GM12878 (cell line): ENCODE data around the gene DIAPH2. TPM values are rescaled to one million over a fixed set of nuclear protein-coding genes. Genes with fewer than 3 reads are reported as not detected.

Source experiments
- ATAC-seq: fragments of 200-7000 bp; cut with Tn5 transposase; 3 replicates; pipeline ENCODE4 v1.9.1; 2020; ENCODE audit warnings: mild to moderate bottlenecking, moderate library complexity
- BruUV-seq: library from RNA; stranded (reverse); fragments of 400-500 nt; replicated peaks from 2 replicates; lab custom pipeline; 2021; lab: Mats Ljungman, UMichigan
- CTCF ChIA-PET: fragments of 300-600 bp; sonication (Branson Sonifier 250); formaldehyde crosslinking; extraction: SDS; loops from one replicate; lab custom pipeline; 2021; ENCODE audit warnings: inconsistent platforms; lab: Yijun Ruan, JAX
- POLR2A ChIA-PET: fragments of 350-600 bp; formaldehyde crosslinking; extraction: SDS; loops from one replicate; lab custom pipeline; 2021; ENCODE audit warnings: inconsistent platforms; lab: Charles Lee
- RAD21 ChIA-PET: fragments of 300-600 bp; sonication (Branson Sonifier 250); formaldehyde crosslinking; loops from one replicate; lab custom pipeline; 2023; ENCODE audit warnings: antibody characterized with exemption; ENCODE audit not compliant: unreplicated experiment; lab: Charles Lee
- SMC1A ChIA-PET: fragments of 300-600 bp; sonication (Branson Sonifier 250); formaldehyde crosslinking; loops from one replicate; lab custom pipeline; 2023; ENCODE audit not compliant: unreplicated experiment, uncharacterized antibody; lab: Charles Lee
- DNase-seq: peaks from one replicate; pipeline ENCODE4 v3.0.0-alpha.2; 2011; ENCODE audit warnings: low read depth, low spot score
- FAIRE-seq: peaks from 3 replicates; lab custom pipeline; 2011; peaks lifted over from hg19 to GRCh38; lab: Jason Lieb, UNC
- H2AFZ ChIP-seq: 2 replicates; pipeline ENCODE4 v1.6.0; 2011; ENCODE audit warnings: low read depth, low read length, control low read depth; ENCODE audit not compliant: control insufficient read depth
- H3K27ac ChIP-seq: 2 replicates; pipeline ENCODE4 v1.5.1; 2011; ENCODE audit warnings: control low read depth; ENCODE audit not compliant: control insufficient read depth, insufficient read depth
- H3K27me3 ChIP-seq, 2 experiments: replicated peaks in 1 of 2; 2 replicates each; pipeline versions ENCODE4 v1.6.0 to v1.6.1; 2011; ENCODE audit warnings: low read length in 1 of 2; ENCODE audit not compliant: control insufficient read depth in 2 of 2, insufficient read depth in 2 of 2
- H3K36me3 ChIP-seq, 2 experiments: 2 replicates each; pipeline ENCODE4 v1.5.1; 2011; ENCODE audit warnings: low read length in 1 of 2; ENCODE audit not compliant: control insufficient read depth in 2 of 2, insufficient read depth in 2 of 2
- H3K4me1 ChIP-seq: 2 replicates; pipeline ENCODE4 v1.6.1; 2011; ENCODE audit warnings: mild to moderate bottlenecking, low read length, moderate library complexity, mixed read lengths; ENCODE audit not compliant: control insufficient read depth, insufficient read depth
- H3K4me2 ChIP-seq: 2 replicates; pipeline ENCODE4 v1.6.0; 2011; ENCODE audit warnings: control low read depth; ENCODE audit not compliant: control insufficient read depth, insufficient read depth
- H3K4me3 ChIP-seq: fragments of 200-600 bp; sonication (generic); 2 replicates; pipeline ENCODE4 v1.5.1; 2016
- H3K79me2 ChIP-seq: 2 replicates; pipeline ENCODE4 v1.6.0; 2011; ENCODE audit warnings: low read length; ENCODE audit not compliant: control insufficient read depth, insufficient read depth
- H3K9ac ChIP-seq: 2 replicates; pipeline ENCODE4 v1.8.0; 2011; ENCODE audit warnings: low read length, control low read depth, mixed read lengths; ENCODE audit not compliant: control insufficient read depth, insufficient read depth
- H3K9me3 ChIP-seq: replicated peaks from 3 replicates; pipeline ENCODE4 v1.5.1; 2011; ENCODE audit warnings: mild to moderate bottlenecking, low read length; ENCODE audit not compliant: control insufficient read depth, insufficient read depth
- H4K20me1 ChIP-seq: 2 replicates; pipeline ENCODE4 v1.6.0; 2011; ENCODE audit not compliant: control insufficient read depth, insufficient read depth
- BCL3 ChIP-seq: IDR thresholded peaks from 2 replicates; pipeline ENCODE4 v1.6.1; 2011; ENCODE audit warnings: borderline replicate concordance, low read depth, mild to moderate bottlenecking, moderate library complexity, low read length; ENCODE audit not compliant: insufficient read depth, poor library complexity, severe bottlenecking
- BHLHE40 ChIP-seq, 2 experiments: fragments of 450-650 bp in 1 of 2; IDR thresholded peaks; 2 replicates each; pipeline ENCODE4 v1.6.1; 2011 to 2017; ENCODE audit warnings: low read depth in 2 of 2, borderline replicate concordance in 1 of 2, improper control_type of control experiment in 1 of 2, low read length in 1 of 2, mild to moderate bottlenecking in 1 of 2
- BMI1 ChIP-seq: fragments of 450-650 bp; IDR thresholded peaks from 2 replicates; pipeline ENCODE4 v1.6.1; 2016; ENCODE audit warnings: mild to moderate bottlenecking, moderate library complexity, borderline replicate concordance
- CBFB ChIP-seq: IDR thresholded peaks from 2 replicates; pipeline ENCODE4 v1.6.1; 2016; ENCODE audit warnings: antibody characterized with exemption, low read depth
- CBX5 ChIP-seq: sonication (generic); IDR thresholded peaks from 2 replicates; pipeline ENCODE4 v1.6.1; 2016; ENCODE audit warnings: low read depth, moderate library complexity, mild to moderate bottlenecking, inconsistent platforms
- EED ChIP-seq: sonication (generic); IDR thresholded peaks from 2 replicates; pipeline ENCODE4 v1.6.1; 2016; ENCODE audit warnings: antibody characterized with exemption, low read depth
- HDAC2 ChIP-seq: fragments of 200-600 bp; sonication (generic); IDR thresholded peaks from 2 replicates; pipeline ENCODE4 v1.6.1; 2017
- HDAC6 ChIP-seq: fragments of 200-600 bp; sonication (generic); IDR thresholded peaks from one replicate; pipeline ENCODE4 v1.8.0; 2017; ENCODE audit warnings: antibody characterized with exemption; ENCODE audit not compliant: unreplicated experiment
- IRF5 ChIP-seq: fragments of 450-650 bp; IDR thresholded peaks from 2 replicates; pipeline ENCODE4 v1.6.1; 2017; ENCODE audit warnings: borderline replicate concordance
- KDM1A ChIP-seq: fragments of 200-600 bp; sonication (generic); IDR thresholded peaks from 2 replicates; pipeline ENCODE4 v1.6.1; 2016; ENCODE audit warnings: borderline replicate concordance
- NFXL1 ChIP-seq: fragments of 450-650 bp; IDR thresholded peaks from 2 replicates; pipeline ENCODE4 v1.6.1; 2017; ENCODE audit warnings: antibody characterized with exemption, mild to moderate bottlenecking, borderline replicate concordance
- SPI1 ChIP-seq: IDR thresholded peaks from 2 replicates; pipeline ENCODE4 v1.6.1; 2011; ENCODE audit warnings: low read depth, mild to moderate bottlenecking, low read length, moderate library complexity, borderline replicate concordance; ENCODE audit not compliant: insufficient read depth
- ZBTB40 ChIP-seq: fragments of 450-650 bp; IDR thresholded peaks from 2 replicates; pipeline ENCODE4 v1.6.1; 2016; ENCODE audit warnings: mild to moderate bottlenecking, moderate library complexity, borderline replicate concordance
- ZNF622 ChIP-seq: fragments of 450-650 bp; IDR thresholded peaks from 2 replicates; pipeline ENCODE4 v1.6.1; 2017; ENCODE audit warnings: mild to moderate bottlenecking, inconsistent platforms
- WGBS: methylation state at CpG from one replicate; pipeline ENCODE4 v1.1.6; 2016; ENCODE audit warnings: low lambda C conversion rate; ENCODE audit not compliant: insufficient replicate concordance, insufficient coverage; ENCODE audit errors: missing lambda C conversion rate; 5-methylcytosine and 5-hydroxymethylcytosine counted together
- in situ Hi-C: fragments of 300-500 bp; cut with MboI; formaldehyde crosslinking; loops from 9 replicates; pipeline ENCODE4 v1.14.3; 2018; ENCODE audit warnings: mixed read lengths
- intact Hi-C: fragments of 100-400 bp; cut with micrococcal nuclease; formaldehyde crosslinking; loops from one replicate; pipeline ENCODE4 v1.14.2; 2022; ENCODE audit not compliant: unreplicated experiment
- polyA plus RNA-seq, 11 experiments: library from polyadenylated mRNA; depleted of rRNA in 4 of 11; unstranded in 6 of 11; stranded (reverse) in 5 of 11; fragments of >200 nt; fragmentation: Nextera tagmentation in 4 of 11; fragmentation: Illumina TruSeq in 1 of 11; extraction: Ambion mirVana in 4 of 11; extraction: Trizol in 1 of 11; gene quantifications; 1 replicate in 1 of 11; 2 replicates in 10 of 11; pipeline versions ENCODE4 v1.2.1 to v1.2.3, GENCODE V29; 2011 to 2016; ENCODE audit warnings: inconsistent platforms in 2 of 11, missing spikeins in 2 of 11, low read depth in 1 of 11
- total RNA-seq, 4 experiments: library from RNA; depleted of rRNA in 3 of 4; stranded (reverse); fragments of >200 nt in 3 of 4; fragmentation: Illumina TruSeq in 1 of 4; extraction: Trizol in 1 of 4; gene quantifications; 2 replicates each; pipeline versions ENCODE4 v1.2.1 to v1.2.3, GENCODE V29; 2013 to 2021

Gene DIAPH2
- total and polyA plus RNA-seq, 10 of the 15 experiments (the other 5 are each of a cell fraction or from before 2014, with no cell fraction given): 2.2 to 16.6 (median 8.8) TPM

- Histone ChIP-seq H3K79me2 (no peaks in the 10 kb centered on the region), H3K4me3 (no peak overlapping the region), H3K9me3 (no peaks in the 10 kb centered on the region), H3K27ac (no peak overlapping the region), H3K9ac (no peak overlapping the region), H4K20me1 (no peaks in the 10 kb centered on the region), H3K27me3 (no peaks in the 10 kb centered on the region), H3K4me1 (no peaks in the 10 kb centered on the region), H3K36me3 (no peaks in the 10 kb centered on the region), H2AFZ (no peak overlapping the region), H3K4me2 (no peak overlapping the region)
- WGBS: 86% methylated on average over 5 of the region's 5 CpGs
- ChIA-PET POLR2A (no interaction called here), SMC1A (no interaction called here), CTCF (no interaction called here), RAD21 (no interaction called here)
- intact Hi-C loops (no loop called here), in situ Hi-C loops (no loop called here)
- no peak for DNase-seq
- BruUV-seq: no TSS peak
- ATAC-seq: no peak
- FAIRE-seq: no peak
- TF ChIP-seq CBFB (no peak), IRF5 (no peak), HDAC6 (no peak), ZNF622 (no peak), BCL3 (no peak), HDAC2 (no peak), KDM1A (no peak), BHLHE40 (IDR thresholded peaks at IDR 0.05; ENCODE audit: borderline replicate concordance in 1 of 2, low read depth in 2 of 2, low read length in 1 of 2) (no peak), BMI1 (no peak), NFXL1 (no peak), SPI1 (no peak), ZBTB40 (no peak), EED (no peak), CBX5 (no peak)
Measured at GRCh38 chrX:96979766-96980165, 295.1 kb downstream of the DIAPH2 start.
